Thyroid gland (tissue), 4 donors: ENCODE measurements around the gene MEGF6.

Source experiments
- CTCF ChIP-seq, 6 experiments: fragments of 200-600 bp in 3 of 6; fragments of 450-650 bp in 3 of 6; sonication (generic) in 3 of 6; IDR thresholded peaks; one replicate each; pipeline ENCODE4 v1.5.1; 2016 to 2019; ENCODE audit warnings: antibody characterized with exemption in 6 of 6, mild to moderate bottlenecking in 2 of 6, inconsistent platforms in 1 of 6, moderate library complexity in 1 of 6
- POLR2A ChIP-seq, 2 donors: fragments of 450-650 bp; IDR thresholded peaks; one replicate each; pipeline ENCODE4 v1.6.1; 2017; ENCODE audit warnings: antibody characterized with exemption in 2 of 2, mild to moderate bottlenecking in 2 of 2, moderate library complexity in 1 of 2

GRCh38 chr1:3617806-3618345 lies 6.6 kb upstream of the MEGF6 start:
- no peak for TF ChIP-seq CTCF (IDR thresholded peaks at IDR 0.05)
- TF ChIP-seq POLR2A (IDR thresholded peaks at IDR 0.05): no peak
